GM12873 (cell line): ENCODE results near the gene HOXA3.

Experiments
- CTCF ChIP-seq: IDR thresholded peaks from 2 replicates; pipeline ENCODE4 v1.5.1; 2012; ENCODE audit warnings: low read depth, mild to moderate bottlenecking, moderate library complexity, low read length, control low read depth; ENCODE audit not compliant: insufficient read depth; ENCODE audit errors: missing control alignments

The HOXA3 gene

GRCh38 chr7:27197137-27198042 is 45.0 kb upstream of the HOXA3 start:
- TF ChIP-seq CTCF = no peak

- peak; percentile 80 for TF ChIP-seq CTCF
Observed at GRCh38 chr7:27196287-27196767, 43.9 kb upstream of the HOXA3 start.

DNA sequence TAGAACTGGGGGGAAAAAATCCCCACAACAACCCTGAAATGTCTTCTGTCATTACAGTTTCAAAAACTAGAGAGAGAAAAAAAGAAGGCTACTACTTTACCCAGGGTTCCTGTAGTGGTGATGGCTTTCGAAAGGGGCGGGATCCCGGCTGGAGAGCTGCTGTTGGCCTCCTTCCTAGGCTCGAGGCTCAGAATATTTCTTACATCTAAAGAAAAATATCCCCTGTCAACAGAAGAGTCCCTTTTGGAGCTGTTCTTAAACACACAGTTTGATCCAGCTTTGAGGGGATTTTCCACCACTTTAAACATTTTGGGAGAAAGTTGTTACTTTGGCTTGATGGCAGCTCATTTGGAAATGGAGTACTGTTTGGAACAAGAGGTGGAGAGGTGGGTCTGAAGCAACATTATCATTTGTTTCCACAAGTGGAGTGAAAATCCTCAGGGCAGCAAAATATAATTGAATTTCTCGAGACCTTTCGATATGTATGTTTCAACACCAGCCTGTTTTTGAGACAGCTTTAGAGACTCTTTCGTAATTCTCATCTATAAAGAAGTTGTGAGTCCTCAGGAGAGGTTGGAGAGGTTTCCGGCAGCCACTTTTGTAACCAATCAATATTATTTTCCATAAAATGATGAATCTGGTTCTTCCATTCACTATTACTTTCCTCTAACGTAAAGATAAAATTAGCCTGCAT is 42.5 kb upstream of the HOXA3 start:
- no peak for TF ChIP-seq CTCF

DNA sequence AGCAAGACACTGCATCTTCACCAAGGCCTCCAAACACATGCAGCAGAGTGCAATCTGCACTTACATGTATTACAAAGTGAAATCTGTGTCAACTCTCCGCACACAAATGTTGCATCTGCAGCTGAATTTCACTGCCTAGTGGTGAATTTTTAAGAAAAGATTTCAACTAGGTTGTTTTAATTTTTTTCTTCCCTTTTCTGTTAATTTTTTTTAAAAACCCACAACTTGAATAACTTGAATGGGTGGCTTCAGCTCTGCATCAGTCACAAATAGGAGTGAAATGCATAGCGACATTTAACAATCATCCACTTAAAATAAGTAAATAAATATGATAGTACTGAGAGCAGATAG is 41.6 kb upstream of the HOXA3 start:
- no peak for TF ChIP-seq CTCF

DNA sequence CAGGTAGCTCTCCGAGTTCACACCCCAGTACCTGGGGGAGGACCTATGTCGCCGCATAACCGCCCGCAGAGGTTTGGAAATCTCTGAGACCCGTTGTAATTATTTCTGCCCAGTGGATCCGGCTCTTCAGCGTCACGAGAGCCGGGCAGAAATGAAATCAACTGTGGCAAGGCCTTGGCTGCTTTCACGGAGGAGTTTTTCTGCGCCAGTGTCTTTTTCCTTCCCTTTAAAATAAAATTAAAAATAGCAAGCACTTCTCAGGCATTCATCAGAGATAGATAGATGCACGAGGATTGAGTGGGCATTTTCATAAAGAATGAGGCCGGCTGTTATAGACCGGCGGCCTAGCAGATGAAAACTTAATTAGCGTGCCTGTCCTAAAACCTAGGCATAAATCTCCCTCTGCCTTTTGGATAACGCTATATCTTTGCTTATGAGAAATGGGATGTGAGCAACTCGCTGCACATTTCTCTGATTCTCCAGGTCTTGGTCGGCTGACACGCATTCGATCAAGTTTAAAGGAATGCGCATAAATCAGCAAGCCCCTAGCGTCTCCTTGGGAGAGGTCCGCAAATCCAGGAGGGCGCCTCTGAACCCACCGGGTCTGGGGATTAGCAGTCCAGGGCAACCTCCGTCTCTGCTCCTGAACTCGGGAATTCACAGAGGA is 41.1 kb upstream of the HOXA3 start:
- TF ChIP-seq CTCF = no peak

GRCh38 chr7:27192546-27193334 is 40.4 kb upstream of the HOXA3 start:
- TF ChIP-seq CTCF = no peak
